ENCODE data around the gene CCDC30.
"Not testable (repeated sequence)": the region's sequence is repeated elsewhere in the genome, so short reads cannot be mapped to it uniquely, and the experiment has no call there.

Gene CCDC30

DNA sequence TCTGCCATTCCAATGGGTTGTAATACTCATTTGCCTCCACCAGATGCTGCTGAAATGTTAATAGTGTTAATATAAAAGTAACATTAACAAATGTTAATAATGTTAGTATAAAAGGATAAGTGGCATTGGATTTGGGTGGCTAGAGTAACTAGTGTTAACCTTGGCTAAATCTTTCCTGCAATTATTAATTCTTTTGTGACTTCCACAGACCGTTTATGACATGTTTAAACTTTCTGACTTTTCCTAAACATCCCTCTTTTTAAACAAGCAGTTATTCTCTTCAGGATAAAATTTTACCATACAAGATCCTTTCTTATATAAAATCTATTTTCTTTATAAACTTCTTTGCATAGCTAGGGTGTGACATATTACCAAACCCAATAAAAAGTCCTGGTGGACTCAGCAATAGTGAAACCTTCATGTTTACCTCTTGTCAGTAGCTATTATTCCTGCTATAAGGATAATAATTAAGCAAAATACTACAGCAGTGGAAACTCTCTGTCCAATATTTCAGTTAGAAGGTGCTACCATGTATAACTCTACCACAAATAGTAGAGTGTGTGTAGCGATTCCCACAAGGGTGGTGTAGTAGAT, 41.5 kb downstream of the CCDC30 start:
- Mint-ChIP-seq H3K4me3 (no peak overlapping the region), H3K9me3 (no peaks in the 10 kb centered on the region), H3K27ac (ENCODE audit: low read depth) (no peak overlapping the region), H3K4me1 (no peaks in the 10 kb centered on the region), H3K36me3 (ENCODE audit: insufficient read depth) (peaks cover 2% of the 10 kb centered on the region), H3K27me3 (no peaks in the 10 kb centered on the region)
- no peak for ATAC-seq (replicated peaks; ENCODE audit: extremely low read depth, poor library complexity, severe bottlenecking)
- no peak for DNase-seq (ENCODE audit: low spot score in 2 of 2)

DNA sequence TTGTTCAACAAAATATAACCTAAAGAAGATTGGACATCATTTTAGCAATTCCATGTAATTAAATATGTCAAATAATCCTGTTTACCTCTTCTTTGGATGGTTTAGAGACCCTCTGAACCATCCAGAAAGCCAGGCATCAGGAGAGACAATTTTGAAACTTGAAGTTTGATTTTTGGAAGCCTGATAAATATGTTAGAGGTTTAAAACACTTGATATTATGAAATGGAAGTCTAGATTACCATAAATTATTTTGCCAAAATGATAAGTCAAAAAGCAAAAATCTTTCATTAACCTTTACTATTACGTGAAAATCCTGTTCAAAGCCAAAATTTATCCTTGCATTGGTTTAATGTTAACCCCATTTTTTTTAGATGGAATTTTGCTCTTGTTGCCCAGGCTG, 43.5 kb downstream of the CCDC30 start:
- Mint-ChIP-seq H3K36me3 (ENCODE audit: insufficient read depth) (no peaks in the 10 kb centered on the region), H3K4me3 (no peak overlapping the region), H3K27me3 (no peaks in the 10 kb centered on the region), H3K9me3 (peaks cover 4% of the 10 kb centered on the region), H3K27ac (ENCODE audit: low read depth) (no peak overlapping the region), H3K4me1 (no peaks in the 10 kb centered on the region)
- ATAC-seq (replicated peaks; ENCODE audit: extremely low read depth, poor library complexity, severe bottlenecking) (no peak), DNase-seq (ENCODE audit: low spot score in 2 of 2) (no peak)

- H3K27ac Mint-ChIP-seq (ENCODE audit: low read depth); ATAC-seq (replicated peaks; ENCODE audit: extremely low read depth, poor library complexity, severe bottlenecking); H3K4me1 Mint-ChIP-seq; H3K27me3 Mint-ChIP-seq; DNase-seq (ENCODE audit: low spot score in 2 of 2); H3K4me3 Mint-ChIP-seq; H3K36me3 Mint-ChIP-seq (ENCODE audit: insufficient read depth): not testable (repeated sequence)
- H3K9me3 Mint-ChIP-seq, result peaks cover 19% of the 10 kb centered on the region
Measured at GRCh38 chr1:42511581-42512155, 48.6 kb downstream of the CCDC30 start.

GRCh38 chr1:42518908-42519307, 55.8 kb downstream of the CCDC30 start:
- Mint-ChIP-seq H3K4me3 (no peak overlapping the region), H3K9me3 (peaks cover 18% of the 10 kb centered on the region), H3K4me1 (no peaks in the 10 kb centered on the region), H3K27me3 (peaks cover 8% of the 10 kb centered on the region), H3K27ac (ENCODE audit: low read depth) (no peak overlapping the region), H3K36me3 (ENCODE audit: insufficient read depth) (no peaks in the 10 kb centered on the region)
- ATAC-seq (replicated peaks; ENCODE audit: extremely low read depth, poor library complexity, severe bottlenecking) (no peak), DNase-seq (ENCODE audit: low spot score in 2 of 2) (no peak)

- Mint-ChIP-seq H3K27me3 (peaks cover 9% of the 10 kb centered on the region), H3K27ac (ENCODE audit: low read depth) (no peak overlapping the region), H3K4me3 (no peak overlapping the region)
Measured at GRCh38 chr1:42523171-42523570, 60.1 kb downstream of the CCDC30 start.

DNA sequence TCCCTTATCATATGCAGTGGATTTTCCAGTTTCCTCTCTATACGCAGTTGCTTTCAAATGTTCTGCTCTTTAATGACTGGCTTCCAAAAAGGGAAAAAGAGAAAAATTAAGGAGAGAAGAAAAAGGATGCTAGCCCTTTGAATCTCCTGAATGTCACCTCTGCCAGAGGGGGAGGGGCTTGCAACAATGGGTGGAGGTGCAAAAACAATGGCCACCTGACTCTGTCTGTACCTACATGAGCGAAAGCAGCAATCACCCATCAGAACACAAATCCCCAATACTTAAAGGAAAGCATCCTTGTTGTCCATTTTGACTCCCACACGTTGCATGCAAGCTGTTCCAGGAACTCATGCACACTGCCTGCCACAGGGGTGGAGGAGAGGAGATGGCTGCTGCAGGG, 61.2 kb downstream of the CCDC30 start:
- H3K36me3 Mint-ChIP-seq (ENCODE audit: insufficient read depth), result no peaks in the 10 kb centered on the region
- H3K9me3 Mint-ChIP-seq, result peaks cover 13% of the 10 kb centered on the region
- H3K27me3 Mint-ChIP-seq, result peaks cover 9% of the 10 kb centered on the region
- H3K4me3 Mint-ChIP-seq, result no peak overlapping the region
- no peak for ATAC-seq (replicated peaks; ENCODE audit: extremely low read depth, poor library complexity, severe bottlenecking)
- H3K4me1 Mint-ChIP-seq, result peaks cover under 1% of the 10 kb centered on the region
- DNase-seq (ENCODE audit: low spot score in 2 of 2), result no peak
- H3K27ac Mint-ChIP-seq (ENCODE audit: low read depth), result no peak overlapping the region

More at GRCh38 chr1:42523171-42523570, 60.1 kb downstream of the CCDC30 start:
- no peak for ATAC-seq (replicated peaks; ENCODE audit: extremely low read depth, poor library complexity, severe bottlenecking)
- Mint-ChIP-seq H3K4me1 (no peaks in the 10 kb centered on the region), H3K36me3 (ENCODE audit: insufficient read depth) (no peaks in the 10 kb centered on the region), H3K9me3 (peaks cover 13% of the 10 kb centered on the region)
- DNase-seq (ENCODE audit: low spot score in 2 of 2), result no peak

DNA sequence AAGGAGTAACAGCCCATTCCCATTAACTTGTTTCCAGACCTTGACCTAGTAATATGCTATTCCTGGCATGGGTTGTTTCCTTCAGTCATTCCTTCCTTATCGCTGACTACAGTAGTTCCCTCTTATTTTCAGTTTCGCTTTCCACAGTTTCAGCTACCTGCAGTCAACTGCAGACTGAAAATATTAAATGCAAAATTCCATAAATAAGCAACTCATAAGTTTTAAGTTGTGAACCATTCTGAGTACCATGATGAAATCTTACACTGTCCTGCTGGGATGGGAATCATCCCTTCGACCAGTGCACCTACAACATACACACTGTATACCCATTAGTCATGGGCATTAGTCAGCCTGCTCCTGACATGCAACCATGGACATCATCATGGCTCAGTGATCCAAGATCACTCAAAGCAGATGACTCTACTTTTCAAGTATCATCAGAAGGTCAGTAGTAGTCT, 66.7 kb downstream of the CCDC30 start:
- peak overlapping the region; percentile 81 for H3K27ac Mint-ChIP-seq (ENCODE audit: low read depth)
- H3K36me3 Mint-ChIP-seq (ENCODE audit: insufficient read depth), result peaks cover 2% of the 10 kb centered on the region
- ATAC-seq (replicated peaks; ENCODE audit: extremely low read depth, poor library complexity, severe bottlenecking) (peak; percentile 43), DNase-seq (ENCODE audit: low spot score in 2 of 2) (no peak)
- no peaks in the 10 kb centered on the region for H3K27me3 Mint-ChIP-seq
- peaks cover 17% of the 10 kb centered on the region for H3K4me1 Mint-ChIP-seq
- H3K4me3 Mint-ChIP-seq, result peak overlapping the region; percentile 79
- H3K9me3 Mint-ChIP-seq, result no peaks in the 10 kb centered on the region

DNA sequence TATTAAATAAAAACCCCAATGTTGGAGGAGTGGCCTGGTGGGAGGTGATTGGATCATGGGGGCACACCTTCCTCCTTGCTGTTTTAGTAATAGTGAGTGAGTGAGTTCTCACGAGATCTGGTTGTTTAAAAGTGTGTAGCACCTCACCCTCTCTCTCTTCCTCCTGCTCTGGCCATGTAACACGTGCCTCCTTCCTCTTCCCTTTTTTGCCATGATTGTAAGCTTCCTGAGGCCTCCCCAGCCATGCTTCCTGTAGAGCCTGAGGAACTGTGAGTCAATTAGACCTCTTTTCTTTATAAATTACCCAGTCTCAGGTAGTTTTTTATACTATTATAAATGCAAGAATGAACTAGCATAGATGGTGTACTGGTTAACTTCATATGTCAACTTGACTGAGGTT, 68.0 kb downstream of the CCDC30 start:
- Mint-ChIP-seq H3K27me3 (no peaks in the 10 kb centered on the region), H3K4me3 (no peak overlapping the region), H3K9me3 (no peaks in the 10 kb centered on the region), H3K36me3 (ENCODE audit: insufficient read depth) (peaks cover 2% of the 10 kb centered on the region), H3K4me1 (peaks cover 17% of the 10 kb centered on the region), H3K27ac (ENCODE audit: low read depth) (peak overlapping the region; percentile 54)
- ATAC-seq (replicated peaks; ENCODE audit: extremely low read depth, poor library complexity, severe bottlenecking) (no peak), DNase-seq (ENCODE audit: low spot score in 2 of 2) (no peak)

- ATAC-seq (replicated peaks; ENCODE audit: extremely low read depth, poor library complexity, severe bottlenecking) (no peak), DNase-seq (ENCODE audit: low spot score in 2 of 2) (no peak)
- H3K27me3 Mint-ChIP-seq, result no peaks in the 10 kb centered on the region
- no peaks in the 10 kb centered on the region for H3K9me3 Mint-ChIP-seq
- no peak overlapping the region for H3K27ac Mint-ChIP-seq (ENCODE audit: low read depth)
- peaks cover 17% of the 10 kb centered on the region for H3K4me1 Mint-ChIP-seq
- H3K36me3 Mint-ChIP-seq (ENCODE audit: insufficient read depth), result peaks cover 2% of the 10 kb centered on the region
- H3K4me3 Mint-ChIP-seq, result no peak overlapping the region
Measured at GRCh38 chr1:42533101-42533863, 70.2 kb downstream of the CCDC30 start.

DNA sequence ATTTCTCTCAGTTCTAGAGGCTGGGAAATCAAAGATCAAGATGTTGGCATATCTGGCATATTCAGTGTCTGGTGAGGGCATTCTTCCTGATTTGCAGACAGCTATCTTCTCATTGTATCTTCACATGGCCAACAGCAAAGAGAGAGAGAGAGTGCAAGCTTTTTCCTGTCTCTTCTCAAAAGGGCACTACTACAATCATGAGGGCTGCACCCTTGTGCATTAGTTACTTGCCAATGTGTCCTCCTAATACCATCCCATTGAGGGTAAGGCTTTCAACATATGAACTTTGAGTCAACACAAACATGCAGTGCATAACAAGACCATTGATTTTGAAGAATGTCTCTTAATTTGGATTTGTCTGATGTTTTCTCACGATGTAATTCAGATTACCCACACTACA, 78.0 kb downstream of the CCDC30 start:
- Mint-ChIP-seq H3K36me3 (ENCODE audit: insufficient read depth) (peaks cover 2% of the 10 kb centered on the region), H3K9me3 (no peaks in the 10 kb centered on the region), H3K4me1 (no peaks in the 10 kb centered on the region), H3K27me3 (no peaks in the 10 kb centered on the region), H3K4me3 (no peak overlapping the region), H3K27ac (ENCODE audit: low read depth) (no peak overlapping the region)
- DNase-seq (ENCODE audit: low spot score in 2 of 2) (no peak), ATAC-seq (replicated peaks; ENCODE audit: extremely low read depth, poor library complexity, severe bottlenecking) (no peak)

DNA sequence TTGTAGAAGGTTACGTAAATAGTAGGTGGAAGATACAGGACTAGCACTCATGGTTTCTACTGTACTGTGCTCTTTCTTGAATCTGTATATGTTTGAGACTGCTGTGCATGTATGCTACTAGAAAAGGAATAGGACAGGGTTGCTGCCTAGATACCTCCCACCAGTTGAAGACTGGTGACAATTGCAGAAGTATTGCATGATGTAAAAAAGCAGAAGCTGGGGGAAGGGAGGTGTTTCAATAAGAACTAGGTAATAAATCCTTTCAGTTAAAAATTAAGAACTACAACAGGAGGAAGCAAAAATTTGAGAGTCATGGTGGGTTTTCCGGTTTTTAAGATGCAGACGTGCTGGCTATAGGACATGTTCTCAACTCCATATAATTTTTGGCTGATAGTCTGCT, 88.1 kb downstream of the CCDC30 start:
- ATAC-seq (replicated peaks; ENCODE audit: extremely low read depth, poor library complexity, severe bottlenecking) (no peak), DNase-seq (ENCODE audit: low spot score in 2 of 2) (no peak)
- Mint-ChIP-seq H3K4me1 (no peaks in the 10 kb centered on the region), H3K36me3 (ENCODE audit: insufficient read depth) (peaks cover 4% of the 10 kb centered on the region), H3K9me3 (no peaks in the 10 kb centered on the region), H3K27ac (ENCODE audit: low read depth) (no peak overlapping the region), H3K4me3 (no peak overlapping the region), H3K27me3 (no peaks in the 10 kb centered on the region)

DNA sequence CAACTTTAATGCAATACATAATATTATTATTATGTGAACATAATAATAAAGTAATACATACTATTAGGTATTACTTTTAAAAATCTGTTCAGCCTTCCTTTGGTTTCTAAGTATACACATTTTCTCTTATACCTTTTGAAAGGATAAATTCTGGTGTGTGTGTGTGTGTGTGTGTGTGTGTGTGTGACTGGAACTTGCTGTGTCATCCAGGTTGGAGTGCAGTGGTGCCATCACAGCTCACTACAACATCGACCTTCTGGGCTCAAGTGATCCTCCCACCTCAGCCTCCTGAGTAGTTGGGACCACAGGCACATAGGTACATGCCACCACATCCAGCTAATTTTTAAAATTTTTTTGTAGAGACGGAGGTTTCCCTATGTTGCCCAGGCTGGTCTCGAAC, 88.5 kb downstream of the CCDC30 start:
- H3K4me3 Mint-ChIP-seq, result no peak overlapping the region
- no peaks in the 10 kb centered on the region for H3K4me1 Mint-ChIP-seq
- H3K9me3 Mint-ChIP-seq, result no peaks in the 10 kb centered on the region
- H3K27me3 Mint-ChIP-seq, result no peaks in the 10 kb centered on the region
- ATAC-seq (replicated peaks; ENCODE audit: extremely low read depth, poor library complexity, severe bottlenecking), result no peak
- H3K36me3 Mint-ChIP-seq (ENCODE audit: insufficient read depth), result peaks cover 4% of the 10 kb centered on the region
- no peak overlapping the region for H3K27ac Mint-ChIP-seq (ENCODE audit: low read depth)
- DNase-seq (ENCODE audit: low spot score in 2 of 2), result no peak

DNA sequence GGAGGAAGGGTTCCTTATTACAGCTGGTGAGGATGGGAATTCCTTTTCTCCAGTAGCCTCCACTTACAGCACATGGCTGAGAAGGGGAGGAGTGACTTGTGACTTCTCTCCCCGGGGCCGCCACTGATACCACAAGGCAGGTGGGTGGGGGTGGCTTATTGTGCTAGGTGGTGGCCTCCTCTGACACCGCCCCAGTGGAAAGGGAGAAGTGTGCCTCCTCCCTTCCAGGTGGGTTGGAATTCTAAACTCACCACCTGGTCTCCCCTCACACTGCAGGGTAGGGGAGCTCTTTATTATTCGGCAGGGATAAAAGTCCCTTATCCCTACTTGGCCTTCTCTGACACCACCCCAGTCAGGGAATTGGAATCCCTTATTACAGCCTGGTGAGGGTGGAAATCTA, 89.5 kb downstream of the CCDC30 start:
- Mint-ChIP-seq H3K36me3 (ENCODE audit: insufficient read depth) (peaks cover 4% of the 10 kb centered on the region), H3K4me3 (no peak overlapping the region), H3K27me3 (no peaks in the 10 kb centered on the region), H3K9me3 (no peaks in the 10 kb centered on the region), H3K4me1 (no peaks in the 10 kb centered on the region), H3K27ac (ENCODE audit: low read depth) (no peak overlapping the region)
- no peak for DNase-seq (ENCODE audit: low spot score in 2 of 2)
- no peak for ATAC-seq (replicated peaks; ENCODE audit: extremely low read depth, poor library complexity, severe bottlenecking)
